Stimulated activated CD8-positive, alpha-beta memory T cell treated with anti-CD3 and anti-CD28 coated beads, Interleukin-4, amount 100 ng/mL, for 48 hours (primary cell): ENCODE measurements around the gene FOSL1.

Source experiments
- DNase-seq: peaks from one replicate; pipeline ENCODE4 v3.0.0-alpha.2; 2020

The FOSL1 gene

GRCh38 chr11:65880844-65881421, 19.3 kb downstream of the FOSL1 start:
- peak; percentile 43 for DNase-seq

- DNase-seq: no peak
These were observed 20.2 kb downstream of the FOSL1 start for GRCh38 chr11:65880027-65880426.

- DNase-seq: peak; percentile 66
These were observed 20.6 kb downstream of the FOSL1 start, which contains the start of gene CTSW for GRCh38 chr11:65879617-65880016. Gene CTSW, plus strand, starts transcription at chr11:65879837. Its CDS starts 18 bp downstream, at chr11:65879855.

- peak; percentile 99 for DNase-seq
These were observed 26.7 kb downstream of the FOSL1 start for GRCh38 chr11:65873318-65874156.

- no peak for DNase-seq
These were observed 27.4 kb downstream of the FOSL1 start, which contains the start of gene EFEMP2 for GRCh38 chr11:65872586-65873317. Gene EFEMP2, minus strand, starts transcription at chr11:65872800. Its CDS starts 446 bp downstream, at chr11:65872354.

- no peak for DNase-seq
These were observed 28.2 kb downstream of the FOSL1 start for GRCh38 chr11:65871811-65872548.

GRCh38 chr11:65870706-65871681, 29.2 kb downstream of the FOSL1 start:
- DNase-seq: no peak

GRCh38 chr11:65870307-65870658, 29.9 kb downstream of the FOSL1 start:
- no peak for DNase-seq

- no peak for DNase-seq
These were observed 30.4 kb downstream of the FOSL1 start for GRCh38 chr11:65869643-65870306.

- no peak for DNase-seq
These were observed 31.3 kb downstream of the FOSL1 start for GRCh38 chr11:65868907-65869306.

GRCh38 chr11:65868076-65868667, 32.0 kb downstream of the FOSL1 start:
- DNase-seq: no peak

- peak; percentile 67 for DNase-seq
These were observed 32.7 kb downstream of the FOSL1 start for GRCh38 chr11:65867284-65868071.

GRCh38 chr11:65866509-65867283, 33.5 kb downstream of the FOSL1 start:
- no peak for DNase-seq

- no peak for DNase-seq
These were observed 34.5 kb downstream of the FOSL1 start for GRCh38 chr11:65865550-65866172.

- no peak for DNase-seq
These were observed 35.3 kb downstream of the FOSL1 start for GRCh38 chr11:65864706-65865471.

GRCh38 chr11:65863889-65864705, 36.1 kb downstream of the FOSL1 start:
- DNase-seq: no peak
